HepG2 (cell line): ENCODE results near the gene HCRTR1. TPM values are rescaled to one million over a fixed set of nuclear protein-coding genes. Genes with fewer than 3 reads are reported as not detected.

Experiments
- ARID4A ChIP-seq: sonication (generic); formaldehyde crosslinking; IDR thresholded peaks from 2 replicates; pipeline ENCODE4 v1.5.0; 2020; ENCODE audit warnings: mild to moderate bottlenecking, missing genetic modification reagents, borderline replicate concordance
- CAMTA2 ChIP-seq: sonication (generic); formaldehyde crosslinking; IDR thresholded peaks from 2 replicates; pipeline ENCODE4 v1.4.0; 2020; ENCODE audit warnings: mild to moderate bottlenecking, missing genetic modification reagents, borderline replicate concordance
- DBP ChIP-seq: sonication (generic); formaldehyde crosslinking; IDR thresholded peaks from 2 replicates; pipeline ENCODE4 v1.4.0; 2020; ENCODE audit warnings: missing genetic modification reagents; ENCODE audit errors: not compliant biosample characterization
- E2F1 ChIP-seq: sonication (generic); formaldehyde crosslinking; IDR thresholded peaks from 2 replicates; pipeline ENCODE4 v1.5.0; 2020; ENCODE audit warnings: missing genetic modification reagents
- MIER2 ChIP-seq: IDR thresholded peaks from 2 replicates; pipeline ENCODE4 v1.6.1; 2016; ENCODE audit warnings: missing biosample characterization, missing genetic modification reagents
- PPARG ChIP-seq: conservative IDR thresholded peaks from 2 replicates; pipeline ENCODE4 v1.6.1; 2016; ENCODE audit warnings: missing biosample characterization, missing genetic modification reagents
- STAT5B ChIP-seq: sonication (generic); formaldehyde crosslinking; IDR thresholded peaks from 2 replicates; pipeline ENCODE4 v1.4.0; 2020; ENCODE audit warnings: missing genetic modification reagents
- THAP8 ChIP-seq: sonication (generic); formaldehyde crosslinking; IDR thresholded peaks from 2 replicates; pipeline ENCODE4 v1.5.1; 2020; ENCODE audit warnings: missing genetic modification reagents, mild to moderate bottlenecking, borderline replicate concordance
- USF2 ChIP-seq, 2 experiments: sonication (generic) in 1 of 2; formaldehyde crosslinking in 1 of 2; IDR thresholded peaks; 2 replicates each; pipeline versions ENCODE4 v1.5.1 to v1.6.1; 2011 to 2020; ENCODE audit warnings: borderline replicate concordance in 1 of 2, low read depth in 1 of 2, low read length in 1 of 2, mild to moderate bottlenecking in 1 of 2, missing genetic modification reagents in 1 of 2, moderate library complexity in 1 of 2
- ZBTB2 ChIP-seq: sonication (generic); formaldehyde crosslinking; IDR thresholded peaks from 2 replicates; pipeline ENCODE4 v1.8.0; 2022; ENCODE audit warnings: low read depth, missing genetic modification reagents
- ZNF343 ChIP-seq: sonication (generic); formaldehyde crosslinking; IDR thresholded peaks from 2 replicates; pipeline ENCODE4 v1.4.0; 2020; ENCODE audit warnings: mild to moderate bottlenecking, missing genetic modification reagents
- ZNF414 ChIP-seq: sonication (generic); formaldehyde crosslinking; IDR thresholded peaks from 2 replicates; pipeline ENCODE4 v1.5.0; 2020; ENCODE audit warnings: missing genetic modification reagents
- ZNF550 ChIP-seq: sonication (generic); formaldehyde crosslinking; IDR thresholded peaks from 2 replicates; pipeline ENCODE4 v1.4.0; 2020; ENCODE audit warnings: mild to moderate bottlenecking, missing genetic modification reagents, borderline replicate concordance
- ZNF576 ChIP-seq: sonication (generic); formaldehyde crosslinking; IDR thresholded peaks from 2 replicates; pipeline ENCODE4 v1.4.0; 2020; ENCODE audit warnings: mild to moderate bottlenecking, missing genetic modification reagents
- ZNF619 ChIP-seq: sonication (generic); formaldehyde crosslinking; IDR thresholded peaks from 2 replicates; pipeline ENCODE4 v1.4.0; 2020; ENCODE audit warnings: mild to moderate bottlenecking, missing genetic modification reagents
- ZSCAN9 ChIP-seq: IDR thresholded peaks from 2 replicates; pipeline ENCODE4 v1.6.1; 2016; ENCODE audit warnings: borderline replicate concordance
- polyA plus RNA-seq, 8 experiments: library from polyadenylated mRNA; depleted of rRNA in 3 of 8; stranded (reverse) in 7 of 8; unstranded in 1 of 8; fragments of >200 nt; fragmentation: Illumina TruSeq in 4 of 8; extraction: Trizol in 4 of 8; gene quantifications; 2 replicates each; pipeline versions ENCODE4 v1.2.1 to v1.2.3, GENCODE V29; 2011 to 2016; ENCODE audit warnings: low read depth in 4 of 8, missing spikeins in 1 of 8, mixed read lengths in 1 of 8; ENCODE audit not compliant: insufficient read depth in 1 of 8
- total RNA-seq, 5 experiments: library from RNA; depleted of rRNA; stranded (reverse); fragments of >200 nt; fragmentation: Illumina TruSeq; extraction: Trizol; gene quantifications; 2 replicates each; pipeline ENCODE4 v1.2.3, GENCODE V29; 2016; ENCODE audit warnings: low read depth in 1 of 5

The HCRTR1 gene
- total and polyA plus RNA-seq, 2 of the 13 experiments (the other 11 are each of a cell fraction or from before 2014, with no cell fraction given) = not detected

- TF ChIP-seq ZNF414 (CRISPR knock-in tag) (no peak), ZNF343 (CRISPR knock-in tag) (no peak), USF2 (IDR thresholded peaks at IDR 0.05; ENCODE audit: low read depth, low read length) (no peak), USF2 (CRISPR knock-in tag; IDR thresholded peaks at IDR 0.05; ENCODE audit: borderline replicate concordance) (no peak), STAT5B (CRISPR knock-in tag) (no peak), ZNF576 (CRISPR knock-in tag) (no peak), ARID4A (CRISPR knock-in tag) (no peak; the same call in 1 of the 2 replicates), ZBTB2 (no peak), ZSCAN9 (no peak), DBP (CRISPR knock-in tag) (no peak), ZNF550 (CRISPR knock-in tag) (no peak), CAMTA2 (CRISPR knock-in tag) (no peak), THAP8 (CRISPR knock-in tag) (no peak), ZNF619 (CRISPR knock-in tag) (no peak), MIER2 (no peak), PPARG (CRISPR knock-in tag) (peak; percentile 99), E2F1 (CRISPR knock-in tag) (no peak)
These were observed 41.9 kb upstream of the HCRTR1 start (continued) for GRCh38 chr1:31575369-31576140.
